ENCODE measurements around the gene FKBP3. TPM values are rescaled to one million over a fixed set of nuclear protein-coding genes. Genes with fewer than 3 reads are reported as not detected.
"Not testable (repeated sequence)": the region's sequence is repeated elsewhere in the genome, so short reads cannot be mapped to it uniquely, and the experiment has no call there.

The FKBP3 gene
- total RNA-seq = 10 to 100 TPM; 43.8 to 46.5 TPM
- long read RNA-seq, transcript FKBP3-202 (7 exons, 1,346 nt) = major isoform, 28 of 37 reads
- long read RNA-seq, partial matches to known transcripts = 7 of 37 reads
- long read RNA-seq, other reads (novel, unspliced or antisense) = 2 of 37 reads

- intact Hi-C loops (cut with DNase I, micrococcal nuclease) = loop anchor here in 1 of 2 donors (10.0 kb wide), 2 partner anchors 120 to 170 kb away; partner anchors contain the start of genes KLHL28, MIS18BP1 and TOGARAM1
- DNase-seq (peak; percentile 95 to 99), ATAC-seq (peak; percentile 92)
Observed at GRCh38 chr14:45134051-45134958, at the start of gene FKBP3. FKBP3 (minus strand) TSS chr14:45134481; CDS start chr14:45134456, 25 bp downstream.

DNA sequence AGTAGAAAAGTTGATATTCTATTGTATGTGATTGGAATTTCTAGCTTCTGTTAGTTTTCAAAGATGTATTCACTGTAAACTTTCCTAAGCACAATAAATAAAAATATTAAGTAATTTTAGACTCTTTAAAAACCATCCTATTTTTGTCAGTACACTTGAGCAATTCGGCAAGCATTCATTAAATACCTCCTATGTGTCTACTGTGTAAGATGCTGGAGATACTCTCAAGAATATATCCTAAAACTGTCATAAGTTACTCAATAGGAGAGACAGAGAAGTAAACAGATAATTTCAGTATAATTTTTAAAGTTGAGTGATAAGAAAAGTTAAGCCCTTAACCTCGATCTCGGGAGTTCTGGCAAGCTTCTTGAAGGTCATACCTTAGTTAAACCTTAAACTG is 47.5 kb upstream of the FKBP3 start:
- ATAC-seq (no peak), DNase-seq (no peak)
- intact Hi-C loops (cut with DNase I, micrococcal nuclease) = no loop called here

DNA sequence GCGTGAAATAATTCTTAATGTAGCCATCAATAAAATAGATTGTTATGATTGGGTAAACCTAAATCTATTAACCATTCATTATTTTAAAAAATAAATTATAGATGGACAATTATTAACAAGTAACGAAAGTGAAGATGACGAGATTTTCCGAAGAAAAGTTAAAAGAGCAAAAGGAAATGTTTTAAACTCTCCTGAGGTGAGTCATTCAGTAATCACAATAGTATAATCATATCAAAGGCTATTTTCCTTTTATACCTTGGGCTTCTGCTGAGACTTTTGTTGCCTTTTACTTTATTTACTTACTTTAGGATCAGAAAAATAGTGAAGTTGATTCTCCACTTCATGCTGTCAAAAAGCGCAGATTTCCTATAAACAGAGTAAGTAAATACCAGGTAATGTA is 47.0 kb upstream of the FKBP3 start:
- intact Hi-C loops (cut with DNase I, micrococcal nuclease) = no loop called here
- ATAC-seq = no peak
- no peak for DNase-seq

GRCh38 chr14:45177076-45177475 is 42.8 kb upstream of the FKBP3 start:
- intact Hi-C loops (cut with DNase I, micrococcal nuclease) = no loop called here
- DNase-seq = no peak
- ATAC-seq = no peak

DNA sequence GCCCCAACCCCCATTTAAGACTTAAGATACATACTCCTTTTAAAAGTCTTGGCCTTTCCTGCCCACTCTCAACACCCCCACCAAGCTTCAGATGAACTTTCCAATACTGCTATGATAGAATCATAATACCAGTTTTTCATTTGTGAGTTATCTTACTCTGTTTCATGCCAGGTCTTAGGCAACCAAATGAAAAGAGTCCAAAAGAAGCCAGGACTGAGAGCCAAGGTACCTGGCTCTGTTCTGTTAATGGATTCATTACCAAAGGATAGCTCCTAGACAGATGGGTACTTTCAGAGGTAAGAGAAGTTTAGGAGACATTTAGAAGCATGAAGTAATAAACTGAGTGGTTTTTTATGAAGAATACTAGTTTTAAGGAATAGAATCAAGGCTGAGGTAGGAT is 35.6 kb upstream of the FKBP3 start:
- intact Hi-C loops (cut with DNase I, micrococcal nuclease) = no loop called here
- no peak for ATAC-seq
- DNase-seq = no peak

DNA sequence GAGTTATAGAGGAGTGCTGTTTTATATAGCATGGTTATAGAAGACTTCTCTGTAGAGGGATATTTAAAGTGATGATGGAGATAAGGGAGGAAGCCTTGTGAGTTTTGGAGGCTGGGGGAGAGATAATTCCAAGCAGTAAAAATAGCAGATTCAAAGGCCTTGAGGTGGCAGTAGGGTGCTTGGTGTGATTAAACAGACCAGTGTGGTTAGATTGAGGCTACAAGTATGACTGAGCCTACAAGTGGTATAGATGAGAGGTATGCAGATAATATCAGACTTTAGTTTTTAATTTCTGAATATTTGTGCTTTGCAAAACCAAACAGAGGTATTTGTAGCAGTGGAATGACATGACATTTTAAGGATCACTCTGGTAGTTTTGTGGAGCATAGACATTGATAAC is 21.8 kb upstream of the FKBP3 start:
- DNase-seq = no peak
- ATAC-seq = no peak
- intact Hi-C loops (cut with DNase I, micrococcal nuclease) = no loop called here

- DNase-seq = no peak
- intact Hi-C loops (cut with DNase I, micrococcal nuclease) = no loop called here
- ATAC-seq = no peak
Observed at GRCh38 chr14:45150386-45150890, 16.2 kb upstream of the FKBP3 start.

DNA sequence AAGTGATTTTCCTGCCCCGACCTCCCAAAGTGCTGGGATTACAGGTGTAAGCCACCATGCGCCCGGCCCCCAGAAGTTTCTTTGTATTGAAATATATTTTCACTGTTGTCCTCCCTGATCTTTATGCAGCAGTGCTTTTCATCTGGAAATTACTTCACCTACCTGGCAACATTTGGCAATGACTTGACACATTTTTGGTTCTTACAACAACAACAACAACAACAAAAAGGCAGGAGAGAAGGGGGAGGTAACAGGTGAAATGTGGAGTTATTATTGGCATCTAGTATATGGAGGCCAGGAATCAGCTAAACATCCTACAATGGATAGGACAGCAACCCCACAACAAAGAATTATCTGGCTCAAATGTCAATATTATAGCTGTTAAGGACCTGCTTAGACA is 15.3 kb upstream of the FKBP3 start:
- intact Hi-C loops (cut with DNase I, micrococcal nuclease) = no loop called here
- DNase-seq (no peak), ATAC-seq (no peak)

DNA sequence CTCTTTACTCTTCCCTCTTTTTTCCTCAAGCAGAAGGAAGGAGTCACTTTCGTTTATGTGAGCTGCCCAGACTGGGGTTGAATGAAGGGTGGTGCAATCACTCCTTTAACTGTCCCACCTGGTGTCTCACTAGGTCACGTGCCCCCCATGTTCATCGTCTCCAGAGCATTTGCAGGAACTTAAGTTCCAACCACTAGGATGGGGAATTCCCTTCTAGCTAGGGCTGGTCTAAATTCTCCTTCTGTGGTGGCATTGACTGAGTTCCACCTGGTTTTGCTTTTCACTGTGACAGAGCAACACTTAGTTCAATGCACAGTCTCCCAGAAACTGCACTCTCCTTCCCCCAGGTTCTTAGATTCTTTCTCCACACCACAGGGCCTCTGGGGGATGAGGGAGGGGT is 10.9 kb upstream of the FKBP3 start:
- DNase-seq = no peak
- ATAC-seq = no peak
- intact Hi-C loops (cut with DNase I, micrococcal nuclease) = no loop called here

DNA sequence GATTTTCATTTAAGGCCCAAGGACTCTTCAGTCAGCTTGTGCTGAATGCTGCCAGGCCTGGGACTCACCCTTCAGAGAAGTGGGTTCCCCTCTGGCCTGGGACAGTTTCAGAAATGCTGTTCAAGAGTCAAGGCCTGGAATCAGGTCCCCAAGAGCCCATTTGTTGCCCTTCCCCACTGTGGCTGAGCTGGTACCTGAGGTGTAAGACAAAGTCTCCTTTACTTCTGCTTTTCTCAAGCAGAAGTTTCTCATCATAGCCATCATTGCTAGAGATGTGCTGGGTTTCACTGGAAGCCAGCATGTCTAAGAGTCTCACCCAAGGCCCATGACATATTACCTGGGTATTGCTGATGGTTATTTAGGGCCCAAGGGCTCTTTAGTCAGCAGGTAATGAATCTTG is 10.4 kb upstream of the FKBP3 start:
- intact Hi-C loops (cut with DNase I, micrococcal nuclease) = no loop called here

GRCh38 chr14:45142083-45142482 is 7.8 kb upstream of the FKBP3 start:
- ATAC-seq; intact Hi-C loops (cut with DNase I, micrococcal nuclease); DNase-seq: not testable (repeated sequence)

More for the DNA sequence above, 10.4 kb upstream of the FKBP3 start:
- ATAC-seq (no peak), DNase-seq (no peak)

DNA sequence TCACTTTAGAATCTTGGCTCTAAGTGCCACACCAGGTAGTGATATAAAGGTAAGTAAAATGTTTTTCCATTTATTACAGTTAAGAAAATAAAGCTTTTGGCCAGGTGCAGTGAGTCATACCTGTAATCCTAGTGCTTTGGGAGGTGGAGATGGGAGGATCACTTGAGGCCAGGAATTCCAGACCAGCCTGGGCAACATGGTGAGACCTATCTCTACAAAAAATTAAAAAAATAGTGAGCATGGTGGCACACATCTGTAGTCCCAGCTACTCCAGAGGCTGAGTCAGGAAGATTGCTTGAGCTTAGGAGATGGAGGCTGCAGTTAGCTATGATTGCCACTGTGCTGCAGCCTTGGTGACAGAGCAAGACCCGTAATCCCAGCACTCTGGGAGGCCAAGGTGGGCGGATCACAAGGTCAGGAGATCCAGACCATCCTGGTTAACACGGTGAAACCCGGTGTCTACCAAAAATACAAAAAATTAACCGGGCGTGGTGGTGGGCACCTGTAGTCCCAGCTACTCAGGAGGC is 6.4 kb upstream of the FKBP3 start:
- ATAC-seq = no peak

GRCh38 chr14:45136399-45136798 is 2.1 kb upstream of the FKBP3 start:
- ATAC-seq = no peak
- intact Hi-C loops (cut with DNase I, micrococcal nuclease) = loop anchor here in 1 of 2 donors (10.0 kb wide), 2 partner anchors 118 to 172 kb away; partner anchors contain the start of genes KLHL28, MIS18BP1 and TOGARAM1
- DNase-seq = no peak

More for the DNA sequence above, 6.4 kb upstream of the FKBP3 start:
- intact Hi-C loops (cut with DNase I, micrococcal nuclease) = no loop called here
- no peak for DNase-seq

DNA sequence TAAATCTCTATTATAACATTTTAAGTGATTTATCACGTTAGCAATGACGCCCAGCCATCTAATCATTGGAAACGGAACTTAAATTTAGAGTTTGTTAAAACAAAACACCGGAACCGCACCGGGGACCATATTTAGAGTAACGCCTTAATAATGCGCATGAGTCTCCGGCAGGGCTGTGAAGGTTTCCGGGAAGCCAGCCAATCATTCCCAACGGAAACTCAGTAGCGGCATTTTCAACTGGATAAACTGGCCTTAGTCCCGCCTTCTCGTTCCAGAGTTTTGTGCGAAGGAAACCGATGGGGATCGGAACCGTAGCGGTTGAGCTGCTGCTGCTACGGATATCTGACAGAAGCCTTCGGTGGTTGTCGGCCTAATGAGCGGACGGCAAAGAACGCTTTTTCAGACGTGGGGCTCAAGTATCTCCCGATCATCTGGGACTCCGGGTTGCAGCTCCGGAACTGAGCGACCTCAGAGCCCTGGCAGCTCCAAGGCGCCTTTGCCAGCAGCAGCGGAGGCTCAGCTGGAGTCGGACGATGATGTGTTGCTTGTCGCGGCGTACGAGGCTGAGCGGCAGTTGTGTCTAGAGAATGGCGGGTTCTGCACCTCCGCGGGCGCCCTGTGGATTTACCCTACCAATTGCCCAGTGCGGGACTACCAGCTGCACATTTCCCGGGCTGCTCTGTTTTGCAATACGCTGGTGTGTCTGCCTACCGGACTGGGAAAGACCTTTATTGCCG is 1.5 kb upstream of the FKBP3 start, which contains the start of gene FANCM:
TSS of gene FANCM (plus strand) at position 272 of the 737 bp plus-strand sequence. CDS start at position 374, 102 bp downstream.
- peak; percentile 90 to 93 for DNase-seq
- ATAC-seq = peak; percentile 74
- intact Hi-C loops (cut with DNase I, micrococcal nuclease) = loop anchor here in 1 of 2 donors (10.0 kb wide), 2 partner anchors 119 to 171 kb away; partner anchors contain the start of genes KLHL28, MIS18BP1 and TOGARAM1

GRCh38 chr14:45135156-45135555 is 875 bp upstream of the FKBP3 start:
- DNase-seq (no peak), ATAC-seq (no peak)
- intact Hi-C loops (cut with DNase I, micrococcal nuclease) = loop anchor here in 1 of 2 donors (10.0 kb wide), 2 partner anchors 120 to 170 kb away; partner anchors contain the start of genes KLHL28, MIS18BP1 and TOGARAM1

DNA sequence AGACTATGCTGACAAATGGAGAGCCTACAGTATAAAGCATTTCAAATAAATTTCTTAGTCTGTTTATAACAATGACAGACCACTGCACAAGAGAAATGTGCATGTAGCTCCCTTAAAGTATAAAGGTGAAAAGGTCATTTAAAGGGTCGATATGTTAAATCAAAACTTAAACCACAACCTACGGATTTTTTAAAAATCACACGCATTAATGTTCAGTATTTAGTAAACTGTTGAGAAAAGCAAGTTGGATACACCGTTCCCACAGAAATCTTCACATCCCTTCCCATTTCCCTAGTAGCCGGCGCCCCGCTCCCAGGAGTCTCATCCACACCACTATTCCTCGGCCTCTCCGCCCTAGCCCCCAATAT is 614 bp downstream of the FKBP3 start:
- peak; percentile 6 for ATAC-seq

DNA sequence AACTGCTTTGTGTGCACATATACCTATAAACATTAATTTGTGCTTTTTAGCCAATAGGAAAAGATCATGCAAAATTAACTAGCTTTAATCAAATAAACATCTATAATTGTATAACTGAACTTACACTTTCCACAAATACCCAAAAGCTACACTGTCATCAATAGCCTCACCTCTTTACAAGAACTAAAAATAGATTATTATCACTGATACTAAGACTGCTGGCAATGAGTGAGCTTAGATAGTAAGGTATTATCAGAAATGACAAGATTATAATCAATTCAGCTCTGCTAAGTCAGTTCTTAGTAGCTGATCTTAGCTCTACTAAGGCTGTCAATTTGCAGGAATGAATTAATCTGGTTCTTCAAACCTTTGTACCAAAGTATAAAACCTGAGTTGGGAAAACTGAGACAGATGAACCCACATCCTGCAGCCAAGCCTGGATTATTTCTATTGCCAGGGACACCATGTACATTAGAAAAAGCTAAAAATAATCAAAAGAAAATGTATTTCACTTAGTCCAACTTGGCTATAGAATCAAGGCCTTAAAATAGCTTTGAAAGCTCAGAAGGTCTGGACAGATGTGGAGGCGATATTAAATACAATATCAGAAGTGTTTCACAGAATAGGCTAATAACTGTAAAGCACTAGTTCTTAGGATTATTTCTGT is 5.2 kb downstream of the FKBP3 start:
- intact Hi-C loops (cut with DNase I, micrococcal nuclease) = no loop called here
- DNase-seq (no peak), ATAC-seq (no peak)

More for the DNA sequence above, 614 bp downstream of the FKBP3 start:
- DNase-seq = no peak
- intact Hi-C loops (cut with DNase I, micrococcal nuclease) = loop anchor here in 1 of 2 donors (10.0 kb wide), 2 partner anchors 121 to 169 kb away; partner anchors contain the start of genes KLHL28, MIS18BP1 and TOGARAM1

GRCh38 chr14:45125754-45126153 is 8.5 kb downstream of the FKBP3 start:
- intact Hi-C loops (cut with DNase I, micrococcal nuclease) = no loop called here
- DNase-seq (no peak), ATAC-seq (no peak)

All from left colon (tissue), 2 donors.